GM10248 (cell line): ENCODE measurements around the gene CACNG1.

ENCODE experiments used
- CTCF ChIA-PET: fragments of 300-600 bp; sonication (Branson Sonifier 250); formaldehyde crosslinking; extraction: SDS; loops from one replicate; lab custom pipeline; 2021; ENCODE audit warnings: antibody characterized with exemption; lab: Yijun Ruan, JAX
- POLR2A ChIA-PET: fragments of 350-650 bp; sonication (Branson Sonifier 250); formaldehyde crosslinking; extraction: SDS; loops from one replicate; lab custom pipeline; 2020; ENCODE audit warnings: antibody characterized with exemption; lab: Yijun Ruan, JAX
- DNase-seq: peaks from one replicate; pipeline ENCODE4 v3.0.0; 2012; ENCODE audit errors: extremely low spot score
- TF ChIP-seq, protein P1 (sequence below): IDR thresholded peaks from 2 replicates; pipeline ENCODE4 v1.5.1; 2012; ENCODE audit warnings: mild to moderate bottlenecking, low read depth; ENCODE audit errors: extremely low read depth, missing control alignments, control extremely low read depth

CACNG1 gene

DNA sequence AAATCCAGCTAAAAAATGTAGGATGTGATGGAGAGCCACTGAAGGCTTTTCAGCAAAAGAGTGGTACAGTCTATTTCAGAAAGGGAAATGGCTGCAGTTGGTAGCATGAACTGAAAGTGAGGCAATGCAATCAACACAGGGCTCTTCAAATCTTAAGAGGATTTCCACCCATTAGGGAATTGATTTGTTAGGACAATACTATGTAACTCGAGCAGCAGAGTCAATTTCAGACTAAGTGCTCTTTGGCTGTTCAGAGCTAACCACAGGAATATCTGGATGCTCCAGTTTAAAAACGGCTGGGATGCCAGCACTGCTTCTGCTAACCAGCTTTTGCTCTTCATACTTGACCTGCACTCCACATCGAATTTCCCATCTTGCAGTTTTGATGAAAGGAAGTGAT lies 24.6 kb downstream of the CACNG1 start:
- TF ChIP-seq, protein P1, sequence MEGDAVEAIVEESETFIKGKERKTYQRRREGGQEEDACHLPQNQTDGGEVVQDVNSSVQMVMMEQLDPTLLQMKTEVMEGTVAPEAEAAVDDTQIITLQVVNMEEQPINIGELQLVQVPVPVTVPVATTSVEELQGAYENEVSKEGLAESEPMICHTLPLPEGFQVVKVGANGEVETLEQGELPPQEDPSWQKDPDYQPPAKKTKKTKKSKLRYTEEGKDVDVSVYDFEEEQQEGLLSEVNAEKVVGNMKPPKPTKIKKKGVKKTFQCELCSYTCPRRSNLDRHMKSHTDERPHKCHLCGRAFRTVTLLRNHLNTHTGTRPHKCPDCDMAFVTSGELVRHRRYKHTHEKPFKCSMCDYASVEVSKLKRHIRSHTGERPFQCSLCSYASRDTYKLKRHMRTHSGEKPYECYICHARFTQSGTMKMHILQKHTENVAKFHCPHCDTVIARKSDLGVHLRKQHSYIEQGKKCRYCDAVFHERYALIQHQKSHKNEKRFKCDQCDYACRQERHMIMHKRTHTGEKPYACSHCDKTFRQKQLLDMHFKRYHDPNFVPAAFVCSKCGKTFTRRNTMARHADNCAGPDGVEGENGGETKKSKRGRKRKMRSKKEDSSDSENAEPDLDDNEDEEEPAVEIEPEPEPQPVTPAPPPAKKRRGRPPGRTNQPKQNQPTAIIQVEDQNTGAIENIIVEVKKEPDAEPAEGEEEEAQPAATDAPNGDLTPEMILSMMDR, result no peak
- POLR2A ChIA-PET, result no interaction called here
- CTCF ChIA-PET, result interaction anchor here (0.9 to 4.6 kb wide), 3 partner anchors 8 to 26 kb away, joined by 4 to 17 read pairs (median 4); no protein-coding TSS in a partner anchor
- no peak for DNase-seq

DNA sequence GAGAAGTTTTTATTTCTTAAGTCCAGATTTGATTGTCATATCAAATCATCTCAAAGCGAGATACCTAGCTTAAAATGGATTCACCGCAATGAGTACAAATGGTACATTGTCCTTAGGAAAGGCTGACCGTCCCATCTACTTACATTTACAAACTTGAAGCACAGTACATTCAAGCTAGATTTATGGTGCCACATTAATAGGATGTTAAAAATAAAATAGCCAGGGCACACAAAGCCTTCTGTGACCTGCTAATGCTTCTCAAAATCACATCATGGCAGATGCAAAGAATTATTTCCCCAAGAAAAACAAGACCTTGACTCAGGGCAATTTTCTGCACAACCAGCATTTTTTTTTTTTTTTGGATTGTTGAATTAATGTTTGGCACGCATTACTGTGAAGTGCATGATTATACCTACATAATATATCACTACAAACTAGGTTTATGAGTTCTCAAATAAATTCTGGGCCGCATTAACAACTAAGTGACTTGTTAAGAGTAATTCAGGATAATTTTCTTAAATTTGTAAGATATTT lies 25.3 kb downstream of the CACNG1 start:
- no peak for DNase-seq
- ChIA-PET POLR2A (no interaction called here), CTCF (interaction anchor here (1.2 to 4.6 kb wide), 2 partner anchors 12 to 27 kb away, joined by 4 to 17 read pairs; no protein-coding TSS in a partner anchor)
- TF ChIP-seq, protein P1, result no peak

DNA sequence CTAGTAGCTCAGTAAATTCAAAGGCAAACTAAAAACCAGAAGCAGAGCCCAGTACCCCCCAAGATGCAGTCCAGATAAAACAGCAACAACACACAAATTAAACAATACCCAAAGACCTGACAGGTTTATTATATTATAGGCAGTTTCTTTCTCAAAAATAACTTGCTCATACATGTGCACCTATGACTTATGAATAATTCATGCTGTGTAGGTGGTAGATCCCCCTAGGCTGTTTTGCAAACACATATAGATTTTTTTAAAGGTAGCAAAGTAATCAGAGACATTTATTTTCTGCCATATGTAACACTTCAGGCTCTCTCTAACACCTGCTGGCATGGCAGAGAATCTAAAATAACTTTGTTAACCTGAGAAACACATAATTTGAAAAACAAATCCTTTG lies 27.2 kb downstream of the CACNG1 start:
- TF ChIP-seq, protein P1, result no peak
- ChIA-PET CTCF (no interaction called here), POLR2A (no interaction called here)
- no peak for DNase-seq

DNA sequence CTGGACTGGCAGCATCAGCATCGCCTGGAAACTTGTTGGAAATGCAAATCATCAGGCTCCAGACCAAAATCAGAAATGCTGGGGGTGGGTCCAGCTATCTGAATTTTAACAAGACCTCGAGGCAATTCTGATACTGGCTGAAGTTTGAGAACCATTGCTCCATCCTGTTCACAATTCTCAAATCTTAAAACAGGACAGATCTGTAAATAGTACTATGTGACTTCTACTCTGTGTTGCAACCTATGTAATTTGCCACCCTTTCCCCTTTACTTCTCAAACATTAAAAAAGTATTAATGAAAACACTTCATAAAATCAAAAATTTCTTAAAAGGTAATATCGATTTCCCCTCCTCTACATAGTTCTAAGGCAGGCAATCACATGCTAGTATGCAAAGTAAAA lies 28.5 kb downstream of the CACNG1 start:
- POLR2A ChIA-PET, result interaction anchor here (0.6 kb wide), 1 partner anchor 557 kb away, joined by 3 read pairs; no protein-coding TSS in a partner anchor
- TF ChIP-seq, protein P1, result no peak
- no peak for DNase-seq
- CTCF ChIA-PET, result no interaction called here

DNA sequence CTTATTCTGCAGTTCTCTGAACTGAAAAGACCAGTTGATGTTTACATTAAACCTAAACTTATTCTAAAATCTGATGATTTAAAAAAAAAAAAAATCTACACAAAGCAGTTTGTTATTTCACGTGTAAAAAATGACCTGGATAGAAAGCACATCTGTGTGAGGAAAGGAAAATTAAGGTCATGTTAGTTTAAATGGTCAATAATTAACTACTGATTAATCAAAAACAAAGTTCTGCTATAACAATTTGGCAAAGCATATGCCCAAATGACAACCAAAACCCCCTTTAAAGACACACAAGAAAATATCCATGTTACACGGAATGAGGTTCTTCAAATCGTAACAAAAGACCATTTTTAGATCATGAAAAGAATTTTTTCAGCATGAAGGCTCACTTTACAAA lies 30.4 kb downstream of the CACNG1 start:
- no peak for DNase-seq
- POLR2A ChIA-PET, result no interaction called here
- CTCF ChIA-PET, result interaction anchor here (1.2 to 1.3 kb wide), 2 partner anchors 9 to 25 kb away, joined by 3 to 5 read pairs; no protein-coding TSS in a partner anchor
- TF ChIP-seq, protein P1, result no peak

DNA sequence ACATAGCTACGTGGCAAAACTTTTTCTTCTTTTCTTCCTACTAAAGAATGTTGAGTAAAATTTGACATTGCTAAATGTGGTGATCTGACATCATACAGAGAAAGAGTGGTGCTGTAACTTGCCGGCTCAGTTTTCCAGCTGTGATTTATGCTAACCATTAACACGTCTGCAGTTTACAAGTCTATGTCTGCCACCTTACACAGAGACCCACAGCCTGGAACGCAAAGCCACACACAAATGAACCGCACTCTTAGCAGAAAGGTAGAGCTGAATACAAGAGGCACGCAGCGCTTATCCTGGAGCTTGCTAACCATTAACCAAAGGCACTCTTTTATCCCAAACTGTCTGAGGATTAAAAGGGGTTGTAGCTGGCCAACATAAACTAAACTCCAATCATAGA lies 31.9 kb downstream of the CACNG1 start:
- POLR2A ChIA-PET, result no interaction called here
- no peak for DNase-seq
- TF ChIP-seq, protein P1, result no peak
- CTCF ChIA-PET, result interaction anchor here (0.9 to 2.0 kb wide), 6 partner anchors 11 to 36 kb away, joined by 3 to 6 read pairs (median 4); no protein-coding TSS in a partner anchor
